NCI-H345 treated with DMSO at 0.1 percent for 48 hours (cell line): ENCODE results near the gene LARP6.

Experiments used
- DNase-seq: peaks from one replicate; lab custom pipeline; 2025; ENCODE audit not compliant: unreplicated experiment; lab: John Stamatoyannopoulos, UW

Gene LARP6

DNA sequence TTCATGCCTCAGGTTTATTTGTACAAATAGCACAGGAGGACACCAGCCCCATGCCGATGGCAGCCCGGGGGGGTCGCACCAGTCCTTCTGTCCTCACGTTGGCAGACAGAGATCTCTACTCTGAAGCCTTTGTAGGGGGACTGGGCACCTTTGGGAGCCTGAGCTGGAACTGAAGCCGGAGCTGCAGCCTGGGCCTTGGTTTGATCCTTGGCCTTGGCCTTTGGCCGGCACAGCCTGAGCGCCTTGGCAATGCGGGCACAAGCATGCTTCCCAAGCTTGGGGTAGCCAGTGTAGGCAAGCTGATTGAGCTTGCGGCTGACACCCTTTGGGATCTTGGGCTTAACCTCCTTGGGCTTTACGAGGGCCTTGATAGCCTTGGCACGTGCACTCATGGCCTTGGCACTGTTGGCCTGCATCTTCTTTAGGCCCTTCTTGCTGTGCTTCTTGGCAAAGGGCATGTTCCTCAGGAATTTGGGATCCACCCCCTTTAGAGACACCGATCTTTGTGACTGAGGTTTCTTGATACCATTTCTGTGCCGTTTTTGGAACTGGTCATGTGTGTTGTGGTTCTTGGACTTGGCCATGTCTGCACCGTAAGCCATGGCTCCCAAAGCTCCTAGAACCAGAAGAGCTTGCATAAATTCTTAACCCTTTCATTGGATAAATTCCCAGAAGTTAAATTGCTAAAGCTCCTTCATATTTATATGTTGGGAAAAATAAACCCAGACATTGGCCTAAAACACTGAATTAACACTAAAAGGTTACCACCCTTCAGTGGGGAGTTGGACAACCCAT, 57.2 kb downstream of the LARP6 start:
- DNase-seq: no peak

- no peak for DNase-seq
Measured at GRCh38 chr15:70795311-70795665, 58.7 kb downstream of the LARP6 start.

DNA sequence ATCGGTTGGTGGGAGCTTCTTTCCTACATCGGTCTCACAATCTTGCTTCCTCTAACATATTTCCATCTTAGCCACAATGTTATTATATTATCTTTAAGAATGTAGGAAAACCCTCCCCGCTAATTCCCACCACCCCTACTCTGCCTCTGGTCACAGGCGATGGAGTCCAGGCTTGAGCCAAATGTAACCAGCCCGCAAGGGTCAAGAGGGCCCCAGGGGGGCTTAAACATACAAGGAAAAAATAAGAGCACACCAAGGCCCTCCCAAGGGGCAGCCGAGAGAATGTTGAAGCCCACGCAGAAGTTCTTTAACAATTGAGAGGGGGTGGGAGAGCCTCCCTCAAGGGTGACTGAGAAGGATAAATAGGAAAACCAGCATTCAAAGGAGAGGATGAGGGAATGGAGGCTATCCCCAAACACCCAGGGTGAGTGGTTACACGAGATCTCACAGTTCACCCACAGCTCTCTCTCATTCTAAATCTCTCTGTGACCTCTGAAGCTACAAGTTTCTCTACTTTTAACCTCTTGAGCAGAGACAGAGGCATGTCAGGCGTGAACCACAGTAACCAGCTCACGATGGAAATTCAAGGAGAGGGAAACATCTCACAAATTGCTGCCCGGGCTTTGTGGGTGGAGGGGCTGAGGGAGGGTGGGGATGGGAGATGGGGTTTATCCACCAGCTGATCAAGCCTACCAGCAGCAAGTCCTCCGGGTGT, 59.2 kb downstream of the LARP6 start:
- no peak for DNase-seq

DNA sequence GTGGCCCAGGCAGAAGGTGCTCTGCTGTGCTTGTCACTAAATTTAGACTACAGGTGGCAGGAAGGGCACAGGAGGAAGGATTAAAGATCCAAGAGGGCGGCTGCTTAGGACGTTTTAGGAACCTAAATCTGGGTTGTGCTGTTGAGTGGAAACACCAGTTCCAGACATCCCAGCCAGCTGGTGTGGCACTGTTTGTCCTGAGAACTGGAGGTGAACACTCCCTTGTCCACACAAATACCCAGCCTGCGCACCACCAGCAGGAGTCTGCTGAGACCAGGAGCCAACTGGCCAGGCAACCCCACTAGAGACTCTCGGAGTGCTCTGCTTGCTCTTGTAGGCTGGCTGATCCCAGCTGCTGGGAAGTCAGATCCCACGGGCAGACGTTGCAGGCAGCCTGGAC, 60.3 kb downstream of the LARP6 start:
- DNase-seq: no peak

DNA sequence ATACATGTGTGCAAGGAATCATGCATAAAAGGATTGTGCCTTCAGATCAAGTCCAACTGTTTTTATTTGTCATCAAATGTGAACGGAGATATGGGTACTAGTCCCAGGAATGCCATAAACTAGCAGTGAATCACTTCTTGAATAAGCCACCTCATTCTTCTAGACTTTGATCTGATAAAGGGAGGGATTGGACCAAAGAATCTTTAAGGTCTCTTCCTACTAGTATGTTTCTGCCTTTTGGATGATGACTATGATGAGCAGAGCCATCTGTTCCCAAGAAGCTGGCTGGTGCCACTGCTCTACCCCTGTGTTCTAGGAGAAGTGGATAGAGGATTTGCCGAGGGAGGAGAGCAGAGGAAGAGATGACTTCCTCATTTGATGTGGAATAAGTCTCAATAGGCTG, 61.8 kb downstream of the LARP6 start:
- no peak for DNase-seq

GRCh38 chr15:70791259-70791658, 62.7 kb downstream of the LARP6 start:
- DNase-seq: no peak

- no peak for DNase-seq
Measured at GRCh38 chr15:70789213-70789612, 64.7 kb downstream of the LARP6 start.

DNA sequence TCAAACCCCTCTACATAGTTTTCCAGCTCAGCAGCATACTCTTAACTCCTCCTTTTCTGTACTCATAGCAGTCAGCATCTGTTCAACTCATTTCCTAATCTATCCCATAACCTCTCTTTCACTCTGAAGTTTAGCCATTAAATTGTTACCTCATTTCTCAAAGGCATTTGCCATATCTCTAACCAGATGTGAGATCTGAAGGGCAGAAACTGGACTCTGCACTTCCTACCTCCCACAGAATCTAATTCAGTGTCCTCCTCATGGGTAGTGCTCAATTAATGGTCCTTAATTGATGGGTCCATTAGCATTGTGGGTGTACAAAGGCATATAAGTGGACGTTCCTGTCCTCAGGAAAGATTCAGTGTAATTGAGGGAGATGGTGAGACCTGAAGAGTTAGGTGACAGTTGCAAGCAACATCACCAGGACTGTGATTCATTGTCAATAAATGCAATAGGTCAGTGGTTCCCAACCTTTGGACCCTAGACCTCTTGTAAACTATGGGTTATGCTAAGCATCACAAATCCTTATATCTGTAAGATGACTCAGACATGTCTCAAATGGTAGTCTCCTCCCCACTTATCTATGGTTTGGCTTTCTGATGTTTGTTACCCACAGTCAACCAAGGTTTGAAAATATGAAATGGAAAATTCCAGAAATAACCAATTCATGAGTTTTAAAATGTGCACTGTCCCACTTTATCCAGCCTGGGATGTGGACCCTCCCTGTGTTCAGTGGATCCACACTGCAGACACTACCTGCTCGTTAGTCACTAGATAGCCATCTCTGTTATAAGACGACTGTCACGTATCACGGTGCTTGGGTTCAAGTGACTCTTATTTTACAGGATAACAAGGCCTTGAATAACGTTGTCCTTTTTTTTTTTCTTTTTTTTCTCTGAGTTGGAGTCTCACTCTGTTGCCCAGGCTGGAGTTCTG, 65.6 kb downstream of the LARP6 start:
- DNase-seq: no peak

DNA sequence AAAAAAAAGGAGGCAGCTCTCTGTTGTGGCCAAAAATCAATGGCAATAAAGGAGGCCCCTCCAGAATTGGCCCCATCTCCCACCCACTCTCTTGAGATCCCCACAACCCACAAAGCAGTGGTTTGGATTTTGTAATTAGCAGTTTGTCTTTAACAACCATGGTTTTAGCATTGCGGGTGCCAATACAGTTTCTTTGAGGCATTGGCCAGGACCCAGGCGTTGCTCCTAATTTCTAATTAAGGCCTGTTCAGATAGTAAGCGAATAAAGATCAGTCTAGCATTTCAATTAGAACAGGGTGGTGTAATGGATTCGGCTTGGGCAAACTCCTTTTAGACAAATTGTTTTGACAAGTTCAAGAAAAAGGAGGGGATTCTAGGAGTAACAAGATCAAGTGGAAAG, 67.0 kb downstream of the LARP6 start:
- no peak for DNase-seq

DNA sequence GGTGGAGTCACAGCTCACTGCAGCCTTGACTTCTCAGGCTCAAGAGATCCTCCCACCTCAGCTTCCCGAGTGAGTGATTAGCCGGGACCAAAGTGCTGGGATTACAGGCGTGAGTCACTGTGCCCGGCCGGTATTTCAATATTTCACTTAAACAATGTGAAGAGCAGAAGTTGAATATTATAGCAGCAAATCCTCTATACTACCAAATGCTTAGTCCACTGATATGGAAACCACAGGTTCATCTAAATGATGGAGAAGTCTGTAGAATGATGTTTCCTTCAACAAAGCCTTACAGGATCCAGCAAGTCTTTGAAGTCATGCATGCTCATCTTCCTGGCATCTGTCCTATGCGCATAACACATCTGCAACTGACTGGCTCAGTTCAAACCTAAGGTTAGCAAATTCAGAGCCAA, 70.3 kb downstream of the LARP6 start:
- DNase-seq: no peak

- no peak for DNase-seq
Measured at GRCh38 chr15:70783041-70783440, 70.9 kb downstream of the LARP6 start.

- DNase-seq: no peak
Measured at GRCh38 chr15:70781236-70781635, 72.7 kb downstream of the LARP6 start.
